Astrocyte of the spinal cord (primary cell): ENCODE measurements around the gene SLC36A2.

ENCODE experiments used
- DNase-seq: peaks from one replicate; pipeline ENCODE4 v3.0.0; 2011; ENCODE audit warnings: low read depth, low spot score
- H3K4me3 ChIP-seq: 2 replicates; pipeline ENCODE4 v1.5.1; 2011; ENCODE audit warnings: low read depth, mild to moderate bottlenecking, low read length, moderate library complexity
- CTCF ChIP-seq: IDR thresholded peaks from 2 replicates; pipeline ENCODE4 v1.5.1; 2012; ENCODE audit warnings: low read depth, mild to moderate bottlenecking, low read length, inconsistent platforms
- in situ Hi-C: cut with HindIII; loops from 2 replicates; pipeline ENCODE4 v1.10.0; 2017; ENCODE audit warnings: low sequenced_read_pairs

The SLC36A2 gene

DNA sequence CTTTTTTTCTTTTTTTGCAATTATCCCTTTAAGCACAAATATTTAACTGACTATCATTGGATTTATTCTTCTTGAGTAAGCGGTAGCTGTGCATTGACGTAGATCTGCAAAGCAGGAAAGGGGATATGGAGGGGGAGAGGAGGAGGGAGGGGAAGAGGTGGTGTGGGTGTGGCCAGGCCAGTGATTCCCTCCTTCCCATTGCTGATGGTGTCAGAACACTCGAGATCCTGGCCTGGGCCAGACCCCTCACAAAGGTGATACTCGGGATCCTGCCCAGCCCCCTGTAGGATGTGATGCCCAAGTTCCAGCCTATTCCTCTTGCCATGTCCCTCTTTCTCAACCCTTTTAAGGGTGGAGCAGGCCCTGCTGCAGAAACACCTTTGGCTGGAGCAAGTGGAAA lies 53.7 kb downstream of the SLC36A2 start:
- in situ Hi-C loops: no loop called here
- TF ChIP-seq CTCF: no peak
- DNase-seq: no peak
- H3K4me3 ChIP-seq: no peak overlapping the region

DNA sequence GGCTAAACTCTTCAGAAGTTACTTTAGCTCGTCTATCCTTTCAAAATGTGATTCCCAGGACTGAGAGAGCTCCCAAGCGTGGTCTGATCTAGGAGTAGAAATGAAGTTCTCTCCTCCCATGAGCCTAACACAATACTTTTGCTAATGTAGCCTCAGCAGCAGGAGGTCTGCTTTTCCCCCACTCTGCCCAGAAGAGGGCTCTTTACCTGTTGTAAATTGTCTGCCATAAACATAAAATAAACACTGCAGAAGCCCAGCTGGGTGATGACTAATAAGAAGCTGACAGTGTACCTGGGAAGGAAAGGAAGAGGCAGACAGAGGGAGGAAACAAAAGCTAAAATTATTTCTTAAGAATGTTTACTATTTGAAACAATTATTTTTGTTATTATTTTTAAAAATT lies 59.2 kb downstream of the SLC36A2 start:
- TF ChIP-seq CTCF: no peak
- no peak for DNase-seq
- in situ Hi-C loops: no loop called here
- H3K4me3 ChIP-seq: no peak overlapping the region

DNA sequence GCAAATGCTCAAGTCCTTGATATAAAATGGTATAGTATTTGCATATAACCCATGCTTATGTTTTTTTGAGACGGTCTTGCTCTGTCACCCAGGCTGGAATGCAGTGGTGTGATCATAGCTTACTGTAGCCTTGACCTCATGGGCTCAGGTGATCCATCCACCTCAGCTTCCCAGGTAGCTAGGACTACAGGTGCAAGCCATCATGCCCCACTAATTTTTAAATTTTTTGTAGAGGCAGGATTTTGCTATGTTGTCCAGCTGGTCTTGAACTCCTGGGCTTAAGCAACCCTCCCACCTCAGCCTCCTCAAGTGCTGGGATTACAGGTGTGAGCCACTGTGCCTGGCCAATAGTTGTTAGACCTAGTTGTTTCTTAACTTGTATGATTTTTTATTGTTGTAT lies 61.1 kb downstream of the SLC36A2 start:
- TF ChIP-seq CTCF: no peak
- in situ Hi-C loops: no loop called here
- DNase-seq: no peak
- no peak overlapping the region for H3K4me3 ChIP-seq

DNA sequence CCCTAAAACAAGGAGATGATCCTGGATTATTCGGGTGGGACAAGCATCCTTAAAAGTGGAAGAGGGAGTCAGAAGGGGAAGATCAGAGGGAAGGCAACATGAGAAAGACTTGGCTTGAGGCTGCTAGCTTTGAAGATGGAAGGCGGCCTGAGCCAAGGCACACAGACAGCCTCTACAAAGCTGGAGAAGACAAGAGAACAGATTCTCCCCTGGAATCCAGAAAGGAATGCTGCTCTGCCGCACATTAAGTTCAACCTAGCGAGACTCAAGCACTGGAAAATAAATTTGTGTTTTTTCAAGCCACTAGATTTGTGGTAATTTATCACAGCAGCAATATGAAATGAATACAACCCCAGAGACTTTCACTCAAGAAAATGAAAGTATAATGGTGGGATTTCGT lies 61.7 kb downstream of the SLC36A2 start:
- TF ChIP-seq CTCF: no peak
- DNase-seq: no peak
- no peak overlapping the region for H3K4me3 ChIP-seq
- in situ Hi-C loops: no loop called here

GRCh38 chr5:151284392-151284967 lies 62.9 kb downstream of the SLC36A2 start:
- no peak for DNase-seq
- in situ Hi-C loops: no loop called here
- no peak for TF ChIP-seq CTCF
- no peak overlapping the region for H3K4me3 ChIP-seq

DNA sequence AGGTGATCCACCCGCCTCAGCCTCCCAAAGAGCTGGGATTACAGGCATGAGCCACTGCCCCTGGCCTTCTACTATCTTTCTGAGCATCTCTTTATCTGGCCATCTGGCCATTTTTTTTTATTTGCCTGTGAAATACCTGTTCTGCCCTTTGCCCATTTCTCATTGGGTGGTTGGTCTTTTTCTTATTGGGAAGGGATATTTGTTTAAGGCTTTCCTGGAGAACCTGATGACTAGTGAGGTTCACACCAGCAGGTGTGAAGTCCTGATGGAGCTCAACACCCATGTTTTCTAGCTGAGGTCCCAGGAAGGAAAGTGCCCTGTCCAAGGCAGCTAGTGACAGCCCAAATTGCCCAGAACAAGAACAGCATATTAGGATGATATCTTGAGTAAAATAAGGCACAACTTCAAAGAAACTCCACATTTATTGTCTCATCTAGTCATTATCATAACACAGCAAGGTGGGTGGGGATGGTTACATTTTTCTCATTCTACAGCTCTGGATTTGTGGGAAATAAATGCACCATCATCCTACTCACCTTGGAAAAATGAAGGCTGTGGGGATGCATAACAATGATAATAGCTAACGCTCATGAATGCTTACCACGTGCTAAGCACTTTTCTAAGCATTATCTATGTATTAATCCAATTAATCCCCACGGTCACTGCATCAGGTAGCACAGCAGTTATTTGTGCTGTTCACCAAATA lies 64.1 kb downstream of the SLC36A2 start:
- TF ChIP-seq CTCF: no peak
- H3K4me3 ChIP-seq: no peak overlapping the region
- DNase-seq: no peak
- in situ Hi-C loops: no loop called here
